GM12892 (cell line): ENCODE results near the gene ADAM29.

Source experiments
- POLR2A ChIP-seq: IDR thresholded peaks from 2 replicates; pipeline ENCODE4 v1.6.1; 2011; ENCODE audit warnings: low read depth, low read length, control low read depth
- POLR2AphosphoS5 ChIP-seq: IDR thresholded peaks from 2 replicates; pipeline ENCODE4 v1.6.1; 2011; ENCODE audit warnings: low read depth, low read length, control low read depth
- TAF1 ChIP-seq: IDR thresholded peaks from 2 replicates; pipeline ENCODE4 v1.6.1; 2011; ENCODE audit warnings: low read depth, mild to moderate bottlenecking, control low read depth, low read length, borderline replicate concordance

- TF ChIP-seq POLR2A (no peak), POLR2AphosphoS5 (no peak), TAF1 (no peak)
These were observed 7.9 kb upstream of the ADAM29 start for GRCh38 chr4:174910271-174910670.
